Right atrium auricular region (tissue), 2 donors: Measurements from ENCODE around the gene ARHGAP12. TPM values are rescaled to one million over a fixed set of nuclear protein-coding genes. Genes with fewer than 3 reads are reported as not detected.

ENCODE experiments used
- DNase-seq: peaks from one replicate; pipeline ENCODE4 v3.0.0-alpha.2; 2019; ENCODE audit warnings: low spot score
- H3K27ac ChIP-seq, 2 donors: fragments of 200-600 bp; sonication (generic); 1 replicate in 1 of 2; 2 replicates in 1 of 2; pipeline ENCODE4 v1.5.1; 2016 to 2019
- H3K27me3 ChIP-seq, 2 donors: fragments of 200-600 bp; sonication (generic); one replicate each; pipeline versions ENCODE4 v1.5.1 to v1.6.0; 2017 to 2019
- H3K36me3 ChIP-seq: fragments of 200-600 bp; sonication (generic); one replicate; pipeline ENCODE4 v1.5.1; 2016
- H3K4me1 ChIP-seq, 2 donors: fragments of 200-600 bp; sonication (generic); one replicate each; pipeline versions ENCODE4 v1.5.1 to v1.6.0; 2017 to 2019
- H3K4me3 ChIP-seq, 2 donors: fragments of 200-600 bp; sonication (generic); 1 replicate in 1 of 2; 2 replicates in 1 of 2; pipeline ENCODE4 v1.5.1; 2017 to 2019; ENCODE audit warnings: mild to moderate bottlenecking in 1 of 2, moderate library complexity in 1 of 2
- H3K9me3 ChIP-seq, 2 donors: fragments of 200-600 bp; sonication (generic); one replicate each; pipeline ENCODE4 v1.5.1; 2019
- total RNA-seq, 2 donors: library from RNA; depleted of rRNA; stranded (reverse); fragments of >200 nt; gene quantifications; one replicate each; pipeline ENCODE4 v1.1.0, GENCODE V29; 2016
- TF ChIP-seq, protein P1 (sequence below), 2 donors: fragments of 200-600 bp; sonication (generic); IDR thresholded peaks; one replicate each; pipeline ENCODE4 v1.5.1; 2019; ENCODE audit warnings: antibody characterized with exemption in 2 of 2

ARHGAP12 gene
- total RNA-seq, 2 donors from 2014 or later, result 20.8 to 24.1 TPM

DNA sequence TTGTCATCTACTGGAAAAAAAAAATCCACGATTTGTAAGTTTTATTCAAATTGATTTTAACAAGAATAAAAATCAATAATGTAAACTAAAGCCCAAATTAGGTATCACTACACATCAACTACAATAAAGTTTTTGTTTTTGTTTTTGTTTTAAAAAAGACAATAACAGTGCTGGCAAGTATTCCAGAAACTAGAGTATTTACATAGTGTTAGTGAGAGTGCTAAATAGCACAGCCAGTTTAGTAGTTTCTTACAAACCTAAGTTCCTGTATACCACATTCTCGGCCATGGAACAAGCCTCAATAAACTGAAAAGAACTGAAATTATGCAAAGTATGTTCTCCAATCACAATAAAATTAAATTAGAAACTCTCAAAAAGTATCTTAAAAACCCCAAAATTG lies 8.1 kb downstream of the ARHGAP12 start:
- DNase-seq, result no peak
- Histone ChIP-seq H3K9me3 (no peaks in the 10 kb centered on the region), H3K27ac (no peak overlapping the region), H3K4me1 (peaks cover 0 to 6% of the 10 kb centered on the region in 2 donors), H3K36me3 (no peaks in the 10 kb centered on the region), H3K4me3 (no peak overlapping the region), H3K27me3 (no peaks in the 10 kb centered on the region)
- TF ChIP-seq, protein P1, sequence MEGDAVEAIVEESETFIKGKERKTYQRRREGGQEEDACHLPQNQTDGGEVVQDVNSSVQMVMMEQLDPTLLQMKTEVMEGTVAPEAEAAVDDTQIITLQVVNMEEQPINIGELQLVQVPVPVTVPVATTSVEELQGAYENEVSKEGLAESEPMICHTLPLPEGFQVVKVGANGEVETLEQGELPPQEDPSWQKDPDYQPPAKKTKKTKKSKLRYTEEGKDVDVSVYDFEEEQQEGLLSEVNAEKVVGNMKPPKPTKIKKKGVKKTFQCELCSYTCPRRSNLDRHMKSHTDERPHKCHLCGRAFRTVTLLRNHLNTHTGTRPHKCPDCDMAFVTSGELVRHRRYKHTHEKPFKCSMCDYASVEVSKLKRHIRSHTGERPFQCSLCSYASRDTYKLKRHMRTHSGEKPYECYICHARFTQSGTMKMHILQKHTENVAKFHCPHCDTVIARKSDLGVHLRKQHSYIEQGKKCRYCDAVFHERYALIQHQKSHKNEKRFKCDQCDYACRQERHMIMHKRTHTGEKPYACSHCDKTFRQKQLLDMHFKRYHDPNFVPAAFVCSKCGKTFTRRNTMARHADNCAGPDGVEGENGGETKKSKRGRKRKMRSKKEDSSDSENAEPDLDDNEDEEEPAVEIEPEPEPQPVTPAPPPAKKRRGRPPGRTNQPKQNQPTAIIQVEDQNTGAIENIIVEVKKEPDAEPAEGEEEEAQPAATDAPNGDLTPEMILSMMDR (IDR thresholded peaks at IDR 0.05), result no peak

GRCh38 chr10:31918671-31919409 lies 9.8 kb downstream of the ARHGAP12 start:
- TF ChIP-seq, protein P1 (IDR thresholded peaks at IDR 0.05), result no peak

DNA sequence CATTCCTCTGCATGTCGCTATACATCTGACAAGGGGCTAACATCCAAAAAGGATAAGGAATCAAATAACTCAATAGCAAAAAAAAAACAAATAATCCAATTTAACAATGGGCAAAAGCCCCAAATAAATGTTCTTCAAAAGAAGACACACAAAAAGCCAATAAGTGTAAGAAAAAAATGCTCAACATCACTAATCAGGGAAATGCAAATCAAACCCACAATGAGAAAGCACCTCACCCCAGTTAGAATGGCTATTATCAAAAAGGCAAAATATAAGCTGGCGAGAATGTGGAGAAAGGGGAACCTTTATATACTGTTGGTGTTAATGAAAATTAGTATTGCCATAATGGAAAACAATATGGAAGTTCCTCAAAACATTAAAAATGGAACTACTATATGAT lies 14.3 kb downstream of the ARHGAP12 start:
- H3K27me3 ChIP-seq, result no peaks in the 10 kb centered on the region
- peaks cover 0 to 22% of the 10 kb centered on the region in 2 donors for H3K4me1 ChIP-seq
- no peak overlapping the region for H3K27ac ChIP-seq
- H3K36me3 ChIP-seq, result no peaks in the 10 kb centered on the region
- DNase-seq, result no peak
- no peaks in the 10 kb centered on the region for H3K9me3 ChIP-seq
- no peak overlapping the region for H3K4me3 ChIP-seq
- TF ChIP-seq, protein P1 (IDR thresholded peaks at IDR 0.05), result no peak

More at GRCh38 chr10:31918671-31919409, 9.8 kb downstream of the ARHGAP12 start:
- H3K9me3 ChIP-seq, result no peaks in the 10 kb centered on the region
- H3K4me1 ChIP-seq, result peaks cover 0 to 3% of the 10 kb centered on the region in 2 donors
- no peak overlapping the region for H3K27ac ChIP-seq
- no peak for DNase-seq
- no peak overlapping the region for H3K4me3 ChIP-seq
- no peaks in the 10 kb centered on the region for H3K36me3 ChIP-seq
- no peaks in the 10 kb centered on the region for H3K27me3 ChIP-seq

DNA sequence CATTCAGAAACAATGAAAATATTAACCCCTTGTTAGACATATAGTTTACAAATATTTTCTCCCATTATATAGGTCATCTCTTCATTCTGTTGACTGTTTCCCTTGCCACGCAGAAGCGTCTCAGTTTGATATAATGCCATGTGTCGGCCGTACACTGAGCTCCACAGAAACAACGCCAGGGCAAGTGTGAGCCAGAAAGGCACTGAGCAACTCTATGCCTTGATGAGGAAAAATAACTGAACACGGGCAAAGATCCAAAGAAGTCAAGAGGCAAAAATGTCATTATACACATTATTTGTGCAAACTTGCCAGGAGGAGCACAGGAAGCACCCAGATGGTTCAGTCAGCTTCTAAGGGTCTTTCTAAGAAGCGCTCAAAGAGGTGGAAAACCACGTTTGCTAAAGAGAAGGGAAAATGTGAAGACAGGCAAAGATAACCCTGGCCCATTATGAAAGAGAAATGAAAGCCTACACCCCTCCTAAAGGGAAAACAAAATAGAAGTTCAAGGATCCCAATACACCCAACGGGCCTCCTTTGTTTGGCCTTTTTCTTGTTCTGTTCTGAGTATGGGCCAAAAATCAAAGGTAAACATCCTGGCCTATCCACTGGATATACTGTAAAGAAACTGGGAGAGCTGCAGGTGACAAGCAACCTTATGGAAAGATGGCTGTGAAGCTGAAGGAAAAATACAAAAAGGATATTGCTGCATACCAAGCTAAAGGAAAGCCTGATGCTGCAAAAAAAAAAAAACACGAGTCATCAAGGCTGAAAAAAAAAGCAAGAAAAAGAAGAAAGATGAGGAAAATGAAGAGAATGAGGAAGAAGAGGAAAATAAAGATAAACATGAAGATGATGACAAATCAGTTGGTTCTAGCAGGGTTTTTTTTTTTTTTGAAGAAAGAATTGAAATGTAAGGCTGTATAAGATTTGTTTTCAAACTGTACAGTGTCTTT lies 15.5 kb downstream of the ARHGAP12 start:
- peak overlapping the region in 1 of 2 donors; percentile 13 for H3K27ac ChIP-seq
- H3K36me3 ChIP-seq, result no peaks in the 10 kb centered on the region
- peaks cover 0 to 26% of the 10 kb centered on the region in 2 donors for H3K4me1 ChIP-seq
- H3K4me3 ChIP-seq, result peak overlapping the region in 1 of 2 donors; percentile 0
- H3K27me3 ChIP-seq, result no peaks in the 10 kb centered on the region
- DNase-seq, result no peak
- no peaks in the 10 kb centered on the region for H3K9me3 ChIP-seq
- TF ChIP-seq, protein P1 (IDR thresholded peaks at IDR 0.05), result no peak

DNA sequence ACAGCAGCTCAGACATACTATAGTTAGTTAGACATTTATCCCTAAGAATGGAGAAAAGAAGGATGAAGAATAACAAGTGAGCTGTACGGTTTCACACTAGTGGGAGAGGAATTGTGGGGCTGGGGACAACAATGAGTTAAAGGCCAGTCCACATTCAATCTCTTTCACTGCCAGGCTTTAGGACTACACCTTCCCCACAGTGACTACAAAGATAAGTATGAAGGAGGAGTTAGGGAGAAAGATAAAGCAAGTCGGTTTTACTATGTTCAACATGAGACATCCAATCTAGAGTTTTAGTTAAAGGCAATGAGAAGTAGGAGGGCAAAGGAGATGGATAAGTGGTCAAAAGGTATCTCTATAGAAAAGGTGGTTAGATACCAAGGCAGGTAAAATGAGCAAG lies 16.3 kb downstream of the ARHGAP12 start:
- TF ChIP-seq, protein P1 (IDR thresholded peaks at IDR 0.05), result no peak
- Histone ChIP-seq H3K9me3 (no peaks in the 10 kb centered on the region), H3K27ac (peak overlapping the region; percentile 4 to 13), H3K4me1 (peaks cover 0 to 30% of the 10 kb centered on the region in 2 donors), H3K36me3 (no peaks in the 10 kb centered on the region), H3K4me3 (no peak overlapping the region), H3K27me3 (no peaks in the 10 kb centered on the region)
- DNase-seq, result no peak
